Epithelial cell of esophagus (primary cell): ENCODE data around the gene NOTCH1.
A peak's percentile ranks its signal among the peaks of the same experiment; 100 is the strongest.

Experiments
- DNase-seq: peaks from one replicate; pipeline ENCODE4 v3.0.0; 2010; ENCODE audit warnings: low read depth
- H3K4me3 ChIP-seq: 2 replicates; pipeline ENCODE4 v1.5.1; 2011; ENCODE audit warnings: mild to moderate bottlenecking, low read length, control low read depth
- TF ChIP-seq, protein P1 (sequence below): IDR thresholded peaks from 2 replicates; pipeline ENCODE4 v1.5.1; 2011; ENCODE audit warnings: low read depth, mild to moderate bottlenecking, low read length, control low read depth, inconsistent platforms; ENCODE audit not compliant: insufficient read depth; ENCODE audit errors: missing control alignments

Gene NOTCH1

DNA sequence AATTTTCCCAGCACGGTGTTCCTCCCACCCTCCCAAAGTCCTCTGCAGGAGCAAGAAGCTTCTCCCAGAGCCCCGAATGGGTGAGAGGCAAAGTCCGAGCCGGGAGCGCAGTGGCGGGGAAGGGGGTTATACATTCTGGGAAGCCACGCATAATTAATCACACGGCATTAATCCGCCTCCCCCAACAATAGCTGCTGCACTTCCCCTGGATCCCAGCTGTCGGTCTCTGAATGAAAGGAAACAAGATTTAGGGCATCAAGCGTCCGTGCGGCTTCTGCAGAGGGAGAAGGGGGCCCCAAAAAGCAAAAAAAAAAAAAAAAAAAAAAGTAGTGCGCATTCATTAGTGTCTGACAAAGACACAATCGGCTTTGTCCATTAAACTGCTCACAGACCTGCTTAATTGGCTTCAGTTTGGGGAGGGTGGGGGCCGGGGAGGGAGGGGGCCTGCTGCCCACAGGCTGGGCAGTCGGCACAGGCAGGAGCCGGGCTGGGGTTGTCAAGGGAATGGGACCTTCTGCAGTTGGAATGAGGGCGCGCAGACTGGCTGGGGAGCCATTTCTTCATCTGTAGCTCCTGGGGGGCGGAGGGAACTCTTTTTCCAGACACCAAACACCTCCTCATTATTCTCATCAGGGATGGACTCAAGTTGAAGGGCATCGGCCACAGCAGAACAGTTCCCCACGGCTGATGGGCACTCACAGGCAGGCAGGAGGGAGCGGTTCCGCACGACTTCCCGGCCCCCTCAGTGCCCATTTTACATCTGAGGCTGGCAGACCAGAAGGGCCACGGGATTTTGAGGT lies 3.4 kb downstream of the NOTCH1 start:
- TF ChIP-seq, protein P1, sequence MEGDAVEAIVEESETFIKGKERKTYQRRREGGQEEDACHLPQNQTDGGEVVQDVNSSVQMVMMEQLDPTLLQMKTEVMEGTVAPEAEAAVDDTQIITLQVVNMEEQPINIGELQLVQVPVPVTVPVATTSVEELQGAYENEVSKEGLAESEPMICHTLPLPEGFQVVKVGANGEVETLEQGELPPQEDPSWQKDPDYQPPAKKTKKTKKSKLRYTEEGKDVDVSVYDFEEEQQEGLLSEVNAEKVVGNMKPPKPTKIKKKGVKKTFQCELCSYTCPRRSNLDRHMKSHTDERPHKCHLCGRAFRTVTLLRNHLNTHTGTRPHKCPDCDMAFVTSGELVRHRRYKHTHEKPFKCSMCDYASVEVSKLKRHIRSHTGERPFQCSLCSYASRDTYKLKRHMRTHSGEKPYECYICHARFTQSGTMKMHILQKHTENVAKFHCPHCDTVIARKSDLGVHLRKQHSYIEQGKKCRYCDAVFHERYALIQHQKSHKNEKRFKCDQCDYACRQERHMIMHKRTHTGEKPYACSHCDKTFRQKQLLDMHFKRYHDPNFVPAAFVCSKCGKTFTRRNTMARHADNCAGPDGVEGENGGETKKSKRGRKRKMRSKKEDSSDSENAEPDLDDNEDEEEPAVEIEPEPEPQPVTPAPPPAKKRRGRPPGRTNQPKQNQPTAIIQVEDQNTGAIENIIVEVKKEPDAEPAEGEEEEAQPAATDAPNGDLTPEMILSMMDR = no peak
- peak overlapping the region; percentile 94 for H3K4me3 ChIP-seq
- DNase-seq = no peak

DNA sequence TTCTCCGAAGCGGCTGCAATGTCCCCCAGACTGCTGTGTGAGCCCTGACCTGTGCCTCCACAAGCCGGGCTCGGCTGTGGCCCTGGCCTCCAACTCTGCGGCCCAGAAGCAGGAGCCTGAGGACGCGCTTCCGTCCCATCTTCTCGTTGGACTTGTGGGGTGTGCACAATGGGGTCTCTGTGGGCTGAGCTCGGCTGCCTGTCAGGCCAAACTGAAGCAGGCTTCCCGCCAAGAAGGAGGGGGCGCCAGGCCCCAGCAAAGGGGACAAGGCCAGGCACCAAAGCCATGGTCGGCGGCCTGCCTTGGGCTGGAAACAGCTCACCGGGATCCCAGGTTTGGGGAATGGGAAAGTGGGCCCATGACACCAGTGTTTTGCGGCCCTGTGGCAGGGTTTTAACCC lies 4.1 kb downstream of the NOTCH1 start:
- TF ChIP-seq, protein P1 = no peak
- peak overlapping the region; percentile 94 for H3K4me3 ChIP-seq
- no peak for DNase-seq

- no peak for DNase-seq
- TF ChIP-seq, protein P1 = no peak
- peak overlapping the region; percentile 94 for H3K4me3 ChIP-seq
Measured at GRCh38 chr9:136541179-136541578, 4.7 kb downstream of the NOTCH1 start.

DNA sequence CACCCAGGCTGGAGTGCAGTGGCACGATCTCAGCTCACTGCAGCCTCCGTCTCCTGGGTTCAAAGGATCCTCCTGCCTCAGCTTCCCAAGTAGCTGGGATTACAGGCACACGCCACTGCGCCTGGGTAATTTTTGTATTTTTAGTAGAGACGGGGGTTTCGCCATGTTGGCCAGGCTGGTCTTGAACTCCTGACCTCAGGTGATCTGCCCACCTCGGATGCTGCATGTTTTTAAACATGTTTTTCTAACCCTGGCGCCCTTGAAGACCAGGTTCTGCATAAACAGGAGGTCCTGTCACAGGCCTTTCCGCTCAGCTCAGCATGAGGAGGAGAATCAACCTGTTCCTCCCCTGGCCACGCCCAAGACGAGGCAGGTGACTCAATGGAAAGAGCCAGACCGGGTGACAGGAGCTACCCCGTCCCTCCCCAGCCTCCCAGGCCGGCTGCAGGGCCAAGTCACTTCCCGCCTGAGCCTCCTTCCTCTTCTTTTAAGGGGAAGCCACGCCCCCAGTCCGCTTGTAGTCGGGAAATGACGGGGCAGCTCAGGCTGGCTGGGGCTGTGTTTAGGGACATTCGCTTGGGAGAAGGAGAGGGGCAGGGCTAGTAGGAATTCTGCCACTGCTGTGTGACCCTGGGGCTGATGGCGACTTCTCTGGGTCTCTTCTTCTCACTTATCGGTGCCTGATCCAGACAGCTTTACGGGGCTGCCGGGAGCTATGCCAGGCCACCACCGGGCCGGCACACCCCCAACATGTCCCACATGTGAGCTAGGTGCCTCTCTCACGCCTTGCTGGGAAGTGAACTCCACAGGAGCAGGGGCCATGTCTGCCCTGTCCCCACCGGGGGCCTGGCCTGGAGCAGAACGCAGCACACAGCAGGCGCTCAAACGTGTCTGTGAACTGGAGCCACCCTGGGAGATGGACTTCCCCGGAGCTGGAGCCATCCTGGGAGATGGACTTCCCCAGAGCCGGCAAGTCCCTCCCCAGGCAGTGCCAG lies 6.1 kb downstream of the NOTCH1 start:
- H3K4me3 ChIP-seq = peak overlapping the region; percentile 94
- DNase-seq = peak; percentile 90
- TF ChIP-seq, protein P1 = no peak

GRCh38 chr9:136538599-136539426 lies 7.0 kb downstream of the NOTCH1 start:
- TF ChIP-seq, protein P1 = no peak
- peak; percentile 60 for DNase-seq
- peak overlapping the region; percentile 7 for H3K4me3 ChIP-seq

DNA sequence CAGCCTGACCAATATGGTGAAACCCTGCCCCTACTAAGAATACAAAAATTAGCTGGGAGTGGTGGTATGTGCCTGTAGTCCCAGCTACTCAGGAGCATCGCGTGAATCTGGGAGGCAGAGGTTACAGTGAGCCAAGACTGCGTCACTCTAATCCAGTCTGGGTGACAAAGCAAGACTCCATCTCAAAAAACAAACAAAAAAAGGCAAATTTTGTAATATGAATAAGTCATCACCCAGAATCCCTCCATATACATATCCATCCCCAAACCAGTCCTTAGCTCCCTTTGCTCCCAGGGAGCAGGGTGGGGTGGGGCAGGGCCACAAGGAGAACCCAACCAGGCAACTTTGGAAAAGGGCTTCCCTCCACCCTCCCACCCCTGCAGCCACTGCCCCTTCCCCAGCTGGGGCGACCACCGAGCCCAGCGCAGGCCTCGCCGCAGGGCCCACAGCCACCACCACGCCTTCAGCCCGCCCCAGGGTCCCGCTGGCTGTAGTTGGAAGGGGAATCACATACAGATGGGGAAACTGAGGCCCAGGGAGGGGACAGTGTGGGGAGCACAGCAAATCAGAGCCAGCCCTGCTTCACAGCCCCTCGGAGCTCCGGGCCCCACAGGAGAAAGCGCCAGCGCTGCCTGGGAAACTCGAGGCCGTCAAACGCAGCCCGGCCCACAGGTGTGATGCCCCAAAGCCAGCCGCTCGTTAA lies 7.8 kb downstream of the NOTCH1 start:
- TF ChIP-seq, protein P1 = no peak
- peak overlapping the region; percentile 7 for H3K4me3 ChIP-seq
- DNase-seq = no peak
